GM18502 (cell line): ENCODE data around the gene ZSWIM6.
"Not testable (repeated sequence)": the region's sequence is repeated elsewhere in the genome, so short reads cannot be mapped to it uniquely, and the experiment has no call there.

ENCODE experiments used
- ATAC-seq: cut with Tn5 transposase; IDR thresholded peaks from one replicate; pipeline ENCODE4 v1.9.1; 2021; ENCODE audit warnings: mild to moderate bottlenecking; ENCODE audit not compliant: unreplicated experiment, poor library complexity

The ZSWIM6 gene

DNA sequence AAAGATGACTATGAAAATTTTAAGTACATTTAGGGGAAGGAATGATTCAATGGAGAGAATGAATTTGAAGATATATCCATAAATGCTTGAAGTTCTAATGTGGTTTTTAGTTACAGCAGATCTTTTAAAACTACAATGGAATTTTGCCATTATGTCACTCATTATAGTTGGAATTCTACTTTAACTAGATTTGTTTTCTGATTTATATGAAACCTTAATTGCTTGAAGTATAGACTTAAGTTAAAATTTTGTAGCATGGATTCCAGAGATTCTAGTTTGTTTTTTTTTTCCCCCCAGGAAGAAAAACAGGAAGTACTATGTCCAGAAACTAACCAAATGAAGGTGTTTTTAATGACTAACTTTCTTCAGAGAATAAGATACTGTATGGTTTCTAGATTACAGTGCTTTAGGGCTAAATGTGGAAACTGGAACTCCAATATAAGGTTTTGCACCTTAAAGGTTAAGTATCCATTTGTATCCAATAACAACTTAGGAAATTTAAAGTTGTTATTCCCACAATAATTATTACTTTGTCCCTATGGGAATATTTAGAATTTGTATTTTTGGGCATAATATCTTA lies 70.3 kb downstream of the ZSWIM6 start:
- no peak for ATAC-seq

DNA sequence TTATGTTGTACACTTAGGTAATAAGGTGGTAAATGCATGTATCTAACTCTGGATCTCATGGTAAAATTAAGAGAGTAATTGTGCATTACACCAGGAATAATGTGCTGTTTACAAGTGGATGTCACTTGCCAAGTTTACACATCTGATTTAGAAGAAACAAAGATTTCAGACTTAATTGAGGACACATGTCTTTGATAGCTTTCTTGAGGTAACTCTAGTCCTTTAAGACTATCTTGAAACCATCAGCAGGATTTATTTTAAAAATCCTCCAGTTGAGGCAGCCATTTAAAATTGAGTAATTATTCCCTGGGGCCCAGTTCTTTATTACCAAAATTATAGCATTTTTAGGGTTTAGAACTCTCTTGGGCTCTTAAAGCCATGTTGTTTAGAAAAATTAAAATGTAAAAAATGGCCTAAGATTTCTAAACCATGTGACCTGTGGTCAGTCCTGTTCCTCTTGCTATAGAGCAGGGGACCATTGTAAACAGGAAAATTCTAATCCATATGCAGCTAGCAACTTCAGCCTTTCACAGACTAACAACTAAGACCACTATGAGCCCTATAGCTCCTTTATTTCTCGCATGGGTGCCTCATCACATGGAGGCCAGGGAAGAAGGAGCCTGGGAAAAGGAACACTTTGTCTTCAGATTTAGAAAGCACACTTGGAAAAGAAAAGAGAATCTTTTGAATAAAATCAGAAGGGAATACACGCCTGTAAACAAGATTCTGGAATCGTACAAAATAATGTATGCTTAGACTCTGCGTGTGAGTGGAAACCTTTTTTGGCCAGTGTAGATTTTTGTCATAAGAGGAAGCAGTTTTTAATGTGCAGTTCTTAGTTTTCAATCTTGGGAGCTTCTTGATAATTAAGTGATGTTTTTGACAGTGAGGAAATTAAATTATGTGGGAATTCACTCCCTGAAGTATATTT lies 71.2 kb downstream of the ZSWIM6 start:
- ATAC-seq: no peak

DNA sequence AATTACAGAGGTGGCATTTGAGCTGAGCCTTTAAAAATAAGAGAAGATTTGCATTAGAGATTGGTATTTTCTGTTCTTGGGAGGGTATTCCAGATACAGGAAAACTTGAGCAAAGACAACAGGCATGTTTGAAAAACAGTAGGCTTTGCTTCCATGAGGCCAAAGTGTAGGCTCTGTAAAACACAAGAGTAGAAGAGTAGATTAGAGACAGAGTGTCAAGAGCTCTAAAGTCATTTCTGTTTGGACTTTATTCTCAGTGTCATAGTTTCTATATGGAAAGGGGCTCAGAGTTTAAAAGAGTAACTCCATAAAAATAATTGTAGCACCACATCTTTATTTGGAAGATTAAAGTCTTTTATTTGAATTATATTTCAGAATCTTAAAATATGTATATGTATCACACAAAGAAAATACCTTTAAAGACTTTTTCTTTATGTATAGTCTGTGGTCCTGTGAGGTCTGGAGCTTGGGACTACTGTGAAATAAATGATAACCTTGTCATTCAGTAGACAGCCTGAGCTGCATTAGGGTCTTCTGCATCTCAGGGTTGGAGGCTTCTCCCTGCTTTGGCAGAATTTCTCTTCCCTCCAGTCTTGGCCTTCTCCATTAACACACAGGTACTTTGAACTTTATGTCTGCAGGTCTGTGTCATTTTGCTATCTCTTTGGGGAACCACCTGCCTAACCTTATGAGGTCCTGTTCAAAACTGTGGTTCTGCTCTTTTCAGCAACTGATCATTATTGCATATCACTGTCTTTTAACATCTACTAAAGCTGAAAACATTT lies 73.6 kb downstream of the ZSWIM6 start:
- no peak for ATAC-seq

DNA sequence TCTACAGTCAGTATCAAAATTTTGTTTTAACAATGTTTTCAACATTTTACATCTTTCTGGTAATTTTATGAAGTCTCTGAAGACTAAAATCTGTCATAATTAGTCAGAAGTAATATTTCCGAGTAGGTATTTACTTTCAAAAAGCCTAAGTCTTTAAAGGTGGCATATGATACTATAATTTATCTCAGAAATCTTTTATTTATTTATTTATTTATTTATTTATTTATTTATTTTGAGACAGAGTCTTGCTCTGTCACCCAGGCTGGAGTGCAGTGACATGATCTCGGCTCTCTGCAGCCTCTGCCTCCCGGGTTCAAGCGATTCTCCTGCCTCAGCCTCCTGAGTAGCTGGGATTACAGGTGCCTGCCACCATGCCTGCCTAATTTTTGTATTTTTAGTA lies 74.4 kb downstream of the ZSWIM6 start:
- not testable (repeated sequence) for ATAC-seq

- ATAC-seq: no peak
These were observed 75.7 kb downstream of the ZSWIM6 start for GRCh38 chr5:61407706-61408270.

DNA sequence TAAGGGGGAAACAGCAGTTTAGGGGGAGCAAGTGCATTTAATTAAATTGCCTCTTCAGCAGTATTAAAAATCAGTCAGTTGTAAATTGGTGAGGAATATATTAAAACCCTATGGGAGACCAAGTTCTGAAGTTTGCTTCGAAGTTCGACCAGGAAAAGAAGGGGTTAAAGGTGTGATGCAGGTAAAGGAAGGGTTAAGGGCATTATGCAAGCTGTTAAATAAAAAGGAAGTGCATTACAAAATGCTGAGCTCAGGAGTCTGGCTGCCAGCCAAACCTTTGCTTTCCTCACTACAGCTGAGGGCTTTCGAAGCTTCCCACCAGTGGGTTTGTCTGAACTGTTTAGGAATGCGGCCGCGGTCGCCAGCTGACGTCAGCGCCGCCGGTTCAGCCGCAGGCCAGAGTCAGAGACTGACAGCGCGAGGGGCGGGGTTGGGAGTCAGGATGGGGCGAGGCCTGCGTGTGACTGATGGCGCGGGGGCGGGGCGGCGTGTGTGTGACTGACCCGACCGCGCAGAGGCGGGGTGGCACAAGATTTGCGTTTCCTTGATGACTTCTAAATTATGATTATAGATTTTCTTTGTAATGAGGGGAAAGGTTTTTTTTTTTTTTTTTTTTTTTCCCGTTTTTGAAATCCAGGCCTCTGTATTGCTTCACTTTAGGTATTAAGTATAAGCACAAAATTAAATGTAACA lies 76.6 kb downstream of the ZSWIM6 start:
- peak; percentile 100 for ATAC-seq

DNA sequence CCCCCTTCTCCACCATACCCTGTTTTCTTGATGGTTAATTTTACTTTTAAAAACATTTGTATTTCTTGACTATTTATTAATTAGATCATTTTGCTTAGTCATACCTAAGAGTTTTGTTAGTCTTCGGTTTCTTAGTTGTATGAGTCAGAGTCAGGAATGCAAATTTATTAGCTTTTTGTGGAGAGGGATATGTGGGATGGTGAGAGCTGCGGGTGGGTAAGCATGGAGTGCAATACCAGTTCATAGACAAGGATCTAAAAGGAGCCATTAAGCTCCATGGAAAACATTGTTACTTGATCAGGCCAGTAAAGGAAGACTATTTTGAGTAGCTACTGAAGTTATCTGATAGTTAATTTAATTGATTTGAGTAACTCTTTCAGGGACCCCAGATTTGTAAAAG lies 77.5 kb downstream of the ZSWIM6 start:
- no peak for ATAC-seq

- no peak for ATAC-seq
These were observed 78.8 kb downstream of the ZSWIM6 start for GRCh38 chr5:61410811-61411210.

DNA sequence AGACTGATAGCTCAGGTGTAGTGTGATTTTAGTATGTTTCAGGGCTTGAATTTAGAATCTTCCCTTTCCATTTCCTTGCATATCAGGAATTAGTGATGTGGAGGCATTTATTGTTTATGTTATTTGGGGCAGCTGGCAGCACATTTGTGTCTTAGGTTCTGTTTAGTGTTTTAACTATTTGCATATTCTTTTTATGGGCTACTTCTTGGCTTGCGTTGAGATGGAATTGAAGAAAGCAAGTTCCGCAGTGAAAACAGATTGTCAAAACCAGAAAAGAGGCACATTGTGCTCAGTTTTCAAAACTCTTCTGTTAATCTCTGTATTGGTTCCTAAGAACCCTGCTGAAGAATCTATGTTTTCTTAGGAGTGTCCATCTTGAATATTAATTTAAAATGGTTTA lies 80.3 kb downstream of the ZSWIM6 start:
- no peak for ATAC-seq

GRCh38 chr5:61413205-61413604 lies 81.1 kb downstream of the ZSWIM6 start:
- ATAC-seq: not testable (repeated sequence)

- ATAC-seq: no peak
These were observed 82.7 kb downstream of the ZSWIM6 start for GRCh38 chr5:61414806-61415205.

DNA sequence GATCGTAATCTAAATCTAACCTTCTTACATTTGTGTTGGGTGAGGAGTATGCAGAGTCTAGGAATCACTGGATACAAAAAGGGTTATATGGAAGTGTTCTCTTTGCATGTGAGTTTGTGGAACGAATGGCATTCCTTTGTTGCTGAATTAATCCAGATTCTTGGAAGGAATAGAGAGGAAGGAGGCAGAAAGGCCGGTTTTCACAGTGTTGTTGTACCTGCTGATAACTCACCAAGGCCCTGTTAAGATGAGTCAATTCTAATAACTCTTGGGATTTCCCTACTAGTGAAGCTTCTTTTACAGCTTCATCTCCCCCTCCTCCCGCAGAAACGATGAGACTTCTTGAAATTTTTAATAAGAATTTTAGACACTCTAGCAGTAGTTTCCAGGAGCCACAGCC lies 84.0 kb downstream of the ZSWIM6 start:
- ATAC-seq: no peak

DNA sequence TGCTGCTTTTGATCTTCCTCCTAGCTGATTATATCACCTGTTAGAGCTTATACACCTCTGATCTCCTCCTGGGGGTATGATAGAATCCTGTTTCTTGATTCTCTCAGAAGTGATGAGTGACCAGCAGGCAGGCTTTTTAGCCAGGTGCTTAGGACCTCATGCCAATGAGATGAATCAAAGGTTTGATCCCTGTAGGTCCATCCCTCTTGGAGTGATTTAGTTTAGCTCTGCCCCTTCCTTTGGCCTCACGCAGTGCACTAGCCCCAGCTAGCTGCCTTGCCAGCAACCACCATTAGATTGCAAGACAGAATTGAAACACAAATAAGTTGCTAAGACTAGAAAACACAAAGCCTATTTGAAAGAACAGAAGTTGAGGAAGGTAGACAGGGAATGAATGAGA lies 84.4 kb downstream of the ZSWIM6 start:
- no peak for ATAC-seq

DNA sequence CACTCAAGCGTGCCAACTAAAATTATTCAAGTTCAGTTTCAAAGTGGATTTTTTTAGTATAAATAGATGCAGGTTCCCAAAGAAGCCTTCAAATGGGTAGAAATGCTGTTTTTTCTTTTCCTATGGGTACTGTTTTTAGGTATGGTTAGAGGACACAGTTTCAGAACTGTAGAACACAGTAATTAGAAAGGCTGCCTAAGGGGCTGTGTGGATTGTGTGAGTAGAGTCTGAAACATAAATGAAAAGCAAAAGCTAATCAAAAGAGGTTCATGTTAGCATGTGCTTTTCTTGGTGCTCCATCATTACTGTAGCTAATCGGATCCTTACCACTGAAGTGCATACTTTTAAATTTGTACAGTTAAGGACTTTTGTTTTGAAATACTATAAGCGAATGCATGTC lies 85.3 kb downstream of the ZSWIM6 start:
- no peak for ATAC-seq

GRCh38 chr5:61417851-61418250 lies 85.8 kb downstream of the ZSWIM6 start:
- no peak for ATAC-seq

DNA sequence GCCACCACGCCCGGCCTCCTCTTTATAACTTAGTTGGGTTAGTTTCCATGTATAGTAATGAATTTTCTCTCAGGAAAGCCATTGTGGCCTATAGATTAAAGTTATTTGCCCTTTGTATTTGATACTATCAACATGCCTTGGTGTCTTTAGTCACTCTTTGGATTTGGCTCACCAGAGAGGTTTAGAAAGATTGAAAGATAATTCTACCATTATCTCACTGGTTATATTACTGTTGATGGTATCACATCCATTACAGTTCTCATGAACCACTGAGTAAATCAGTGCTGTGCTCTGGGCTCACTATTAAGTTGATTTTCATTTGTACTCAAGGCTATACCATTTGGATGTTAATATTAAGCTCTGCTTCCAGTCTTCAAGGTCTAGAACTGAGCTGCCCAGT lies 87.0 kb downstream of the ZSWIM6 start:
- no peak for ATAC-seq

DNA sequence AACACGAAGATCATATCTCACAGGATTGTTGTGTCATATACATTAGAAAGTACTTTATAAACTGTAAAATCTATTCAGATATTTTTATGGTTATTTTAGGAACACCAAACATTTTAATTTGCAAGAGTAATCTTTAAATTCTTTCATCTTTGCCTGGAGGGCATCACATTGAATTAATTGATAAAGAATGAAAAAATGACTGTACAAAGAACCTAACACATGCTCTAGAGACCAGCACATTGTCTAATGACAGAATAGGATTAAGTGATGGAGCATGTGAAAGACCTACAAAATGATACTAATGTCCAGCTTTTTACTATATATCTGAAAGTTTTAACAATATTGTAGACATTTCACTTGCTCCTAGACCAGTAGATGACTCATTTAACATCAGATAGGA lies 88.0 kb downstream of the ZSWIM6 start:
- no peak for ATAC-seq

DNA sequence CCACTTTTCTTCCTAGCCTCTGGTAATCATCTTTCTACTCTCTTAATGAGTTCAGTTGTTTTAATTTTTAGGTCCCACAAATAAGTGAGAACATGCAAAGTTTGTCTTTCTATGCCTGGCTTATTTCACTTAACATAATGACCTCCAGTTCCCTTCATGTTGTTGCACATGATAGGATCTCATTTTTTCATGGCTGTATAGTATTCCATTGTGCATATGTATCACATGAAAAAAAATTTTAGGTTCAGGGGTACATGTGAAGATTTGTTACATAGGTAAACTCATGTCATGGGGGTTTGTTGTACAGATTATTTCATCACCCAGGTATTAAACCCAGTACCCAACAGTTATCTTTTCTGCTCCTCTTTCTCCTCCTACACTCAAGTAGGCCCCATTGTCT lies 89.2 kb downstream of the ZSWIM6 start:
- not testable (repeated sequence) for ATAC-seq

DNA sequence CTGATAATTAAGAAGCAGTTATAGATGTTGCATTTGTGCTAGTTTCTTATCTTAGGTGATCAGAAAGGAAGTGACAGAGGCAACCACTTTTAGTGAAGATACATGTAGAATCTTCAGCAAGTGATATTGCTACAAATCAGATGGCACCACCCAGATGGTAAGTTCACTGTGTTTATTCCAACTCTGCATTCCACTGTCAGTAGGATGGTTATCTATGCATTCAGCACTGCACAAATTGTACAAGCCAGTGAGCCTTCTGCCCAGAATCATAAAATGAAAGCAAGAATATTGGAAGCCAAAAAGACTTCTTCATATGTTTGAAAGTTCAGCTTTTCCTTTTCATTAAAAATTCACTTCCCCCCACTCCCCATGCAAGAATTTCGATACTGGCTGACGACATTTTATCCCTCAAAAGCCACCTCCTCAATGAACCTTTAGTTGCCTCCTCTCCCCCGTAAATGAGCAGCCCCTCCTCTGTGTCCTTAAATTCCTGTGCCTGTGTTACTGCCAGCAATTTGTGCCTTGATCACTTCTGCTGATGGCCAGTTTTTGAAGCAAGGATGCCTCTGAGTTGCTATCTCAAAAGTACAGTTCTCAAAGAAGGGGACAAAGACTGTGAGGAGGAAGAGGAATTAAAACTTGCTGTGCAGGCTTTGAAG lies 91.6 kb downstream of the ZSWIM6 start:
- ATAC-seq: no peak

- ATAC-seq: no peak
These were observed 93.9 kb downstream of the ZSWIM6 start for GRCh38 chr5:61425918-61426317.
